Measurements from ENCODE around the gene UCHL5. TPM values are rescaled to one million over a fixed set of nuclear protein-coding genes. Genes with fewer than 3 reads are reported as not detected.
"Not testable (repeated sequence)": the region's sequence is repeated elsewhere in the genome, so short reads cannot be mapped to it uniquely, and the experiment has no call there.

The UCHL5 gene
- total and polyA plus RNA-seq, 2 donors (not counting 1 experiment from before 2014, with no cell fraction given), result 19.5 to 29.6 TPM

DNA sequence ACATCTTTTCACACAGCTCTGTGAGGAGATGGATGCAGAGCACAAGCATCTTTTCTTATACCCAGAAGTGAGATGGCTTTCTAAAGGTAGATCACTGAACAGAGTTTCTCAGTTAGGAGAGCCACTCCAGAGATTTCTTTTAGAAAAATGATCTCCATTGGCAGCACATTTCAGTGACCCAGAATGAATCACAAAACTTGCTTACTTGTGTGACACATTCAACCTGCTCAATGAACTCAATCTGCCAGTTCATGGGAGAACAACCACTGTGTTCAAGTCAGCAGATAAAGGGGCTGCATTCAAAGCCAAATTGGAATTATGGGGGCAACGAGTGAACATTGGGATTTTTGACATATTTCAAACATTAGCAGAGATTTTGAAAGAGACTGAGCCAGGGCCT, 78.3 kb downstream of the UCHL5 start:
- Histone ChIP-seq H3K9me3 (ENCODE audit: control insufficient read depth, insufficient read depth, low read depth, low read length) (no peaks in the 10 kb centered on the region), H3K27me3 (ENCODE audit: control insufficient read depth, insufficient read depth, low read length) (no peaks in the 10 kb centered on the region), H3K9ac (ENCODE audit: insufficient read depth, low read length) (no peak overlapping the region), H3K36me3 (ENCODE audit: control insufficient read depth, insufficient read depth, low read length) (no peaks in the 10 kb centered on the region), H3K4me3 (replicated peaks in 1 of 4; ENCODE audit: control extremely low read depth in 1 of 4, insufficient read depth in 1 of 4, low read depth in 3 of 4, low read length in 4 of 4) (no peak overlapping the region), H3K27ac (ENCODE audit: insufficient read depth, low read length) (no peak overlapping the region), H3K4me2 (ENCODE audit: extremely low read depth, insufficient read depth, low read length) (no peak overlapping the region), H2AFZ (ENCODE audit: low read length) (no peak overlapping the region), H4K20me1 (ENCODE audit: control insufficient read depth, extremely low read depth, insufficient read depth, low read length) (no peaks in the 10 kb centered on the region), H3K79me2 (ENCODE audit: control insufficient read depth, insufficient read depth, low read length) (no peaks in the 10 kb centered on the region), H3K4me1 (ENCODE audit: control insufficient read depth, extremely low read depth, insufficient read depth, low read length) (no peaks in the 10 kb centered on the region)
- peak in 1 of 2 donors; percentile 18 for DNase-seq (ENCODE audit: low read depth in 2 of 2)
- TF ChIP-seq CTCF (conservative IDR thresholded peaks at IDR 0.05 in 1 of 2, IDR thresholded peaks at IDR 0.05 in 1 of 2; ENCODE audit: low read depth in 1 of 2, low read length in 2 of 2) (no peak), EZH2 (IDR thresholded peaks at IDR 0.05; ENCODE audit: low read length, missing control alignments) (no peak)

- not testable (repeated sequence) for H3K79me2 ChIP-seq (ENCODE audit: control insufficient read depth, insufficient read depth, low read length); H4K20me1 ChIP-seq (ENCODE audit: control insufficient read depth, extremely low read depth, insufficient read depth, low read length); H3K4me2 ChIP-seq (ENCODE audit: extremely low read depth, insufficient read depth, low read length); H3K9me3 ChIP-seq (ENCODE audit: control insufficient read depth, insufficient read depth, low read depth, low read length); H3K36me3 ChIP-seq (ENCODE audit: control insufficient read depth, insufficient read depth, low read length); H3K9ac ChIP-seq (ENCODE audit: insufficient read depth, low read length); H3K4me3 ChIP-seq (replicated peaks in 1 of 4; ENCODE audit: control extremely low read depth in 1 of 4, insufficient read depth in 1 of 4, low read depth in 3 of 4, low read length in 4 of 4); H2AFZ ChIP-seq (ENCODE audit: low read length); H3K27ac ChIP-seq (ENCODE audit: insufficient read depth, low read length); DNase-seq (ENCODE audit: low read depth in 2 of 2); H3K27me3 ChIP-seq (ENCODE audit: control insufficient read depth, insufficient read depth, low read length); H3K4me1 ChIP-seq (ENCODE audit: control insufficient read depth, extremely low read depth, insufficient read depth, low read length)
Measured at GRCh38 chr1:192980334-192980733, 78.8 kb downstream of the UCHL5 start.

GRCh38 chr1:192979542-192979941, 79.6 kb downstream of the UCHL5 start:
- no peaks in the 10 kb centered on the region for H4K20me1 ChIP-seq (ENCODE audit: control insufficient read depth, extremely low read depth, insufficient read depth, low read length)

More at GRCh38 chr1:192979542-192979941, 79.6 kb downstream of the UCHL5 start:
- no peak overlapping the region for H3K9ac ChIP-seq (ENCODE audit: insufficient read depth, low read length)
- no peaks in the 10 kb centered on the region for H3K36me3 ChIP-seq (ENCODE audit: control insufficient read depth, insufficient read depth, low read length)
- no peaks in the 10 kb centered on the region for H3K79me2 ChIP-seq (ENCODE audit: control insufficient read depth, insufficient read depth, low read length)
- peaks cover 2% of the 10 kb centered on the region for H3K4me1 ChIP-seq (ENCODE audit: control insufficient read depth, extremely low read depth, insufficient read depth, low read length)
- H3K27ac ChIP-seq (ENCODE audit: insufficient read depth, low read length), result no peak overlapping the region
- no peak overlapping the region for H3K4me2 ChIP-seq (ENCODE audit: extremely low read depth, insufficient read depth, low read length)
- DNase-seq (ENCODE audit: low read depth in 2 of 2), result peak in 1 of 2 donors; percentile 56
- H3K4me3 ChIP-seq (replicated peaks in 1 of 4; ENCODE audit: control extremely low read depth in 1 of 4, insufficient read depth in 1 of 4, low read depth in 3 of 4, low read length in 4 of 4), result no peak overlapping the region
- no peak overlapping the region for H2AFZ ChIP-seq (ENCODE audit: low read length)
- TF ChIP-seq CTCF (conservative IDR thresholded peaks at IDR 0.05 in 1 of 2, IDR thresholded peaks at IDR 0.05 in 1 of 2; ENCODE audit: low read depth in 1 of 2, low read length in 2 of 2) (no peak), EZH2 (IDR thresholded peaks at IDR 0.05; ENCODE audit: low read length, missing control alignments) (no peak)
- H3K27me3 ChIP-seq (ENCODE audit: control insufficient read depth, insufficient read depth, low read length), result no peaks in the 10 kb centered on the region
- no peaks in the 10 kb centered on the region for H3K9me3 ChIP-seq (ENCODE audit: control insufficient read depth, insufficient read depth, low read depth, low read length)

All from fibroblast of lung (primary cell).